ENCODE data around the gene GPAM. TPM values are rescaled to one million over a fixed set of nuclear protein-coding genes. Genes with fewer than 3 reads are reported as not detected.
"Not testable (repeated sequence)": the region's sequence is repeated elsewhere in the genome, so short reads cannot be mapped to it uniquely, and the experiment has no call there.

GPAM gene
- total and polyA plus RNA-seq, 7 donors: 0.92 to 61.4 (median 5.5) TPM

DNA sequence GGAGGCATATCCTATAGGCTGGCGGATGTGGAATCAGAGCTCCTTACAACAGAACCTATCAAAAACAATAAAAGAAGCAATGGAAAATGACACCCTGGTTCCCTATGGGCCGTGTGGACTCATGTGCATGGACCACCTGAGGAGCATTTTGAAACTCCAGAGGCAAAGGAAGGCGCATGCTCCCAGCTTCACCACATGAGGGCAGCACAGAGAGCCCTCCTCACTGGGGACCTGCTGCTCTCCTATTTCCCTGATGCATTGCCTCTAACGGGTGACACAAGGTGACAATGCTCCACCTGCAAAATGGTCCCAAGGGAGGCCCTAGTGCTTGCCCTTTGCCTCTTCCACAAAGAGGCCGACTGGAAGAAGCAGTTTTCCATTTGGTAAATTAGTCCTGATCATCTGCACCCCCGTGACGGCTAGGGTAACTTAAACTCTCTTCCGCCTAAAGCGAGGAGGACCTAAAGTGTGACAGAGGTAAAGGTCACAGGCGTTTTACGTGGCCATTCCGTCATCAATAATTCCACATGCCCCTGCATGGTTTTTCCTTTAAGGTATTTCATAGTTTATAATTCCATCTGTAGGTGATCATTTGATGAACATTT is 67.7 kb downstream of the GPAM start:
- no peaks in the 10 kb centered on the region for H3K36me3 ChIP-seq
- WGBS, 2 donors: 54 to 65% methylated on average over 12 of the region's 12 CpGs
- H3K27ac ChIP-seq: no peak overlapping the region
- no peaks in the 10 kb centered on the region for H3K9me3 ChIP-seq
- intact Hi-C loops (cut with DNase I): no loop called here
- H3K4me3 ChIP-seq: no peak overlapping the region
- H3K27me3 ChIP-seq: no peaks in the 10 kb centered on the region
- no peaks in the 10 kb centered on the region for H3K4me1 ChIP-seq
- no peak for DNase-seq
- TF ChIP-seq, protein P1, sequence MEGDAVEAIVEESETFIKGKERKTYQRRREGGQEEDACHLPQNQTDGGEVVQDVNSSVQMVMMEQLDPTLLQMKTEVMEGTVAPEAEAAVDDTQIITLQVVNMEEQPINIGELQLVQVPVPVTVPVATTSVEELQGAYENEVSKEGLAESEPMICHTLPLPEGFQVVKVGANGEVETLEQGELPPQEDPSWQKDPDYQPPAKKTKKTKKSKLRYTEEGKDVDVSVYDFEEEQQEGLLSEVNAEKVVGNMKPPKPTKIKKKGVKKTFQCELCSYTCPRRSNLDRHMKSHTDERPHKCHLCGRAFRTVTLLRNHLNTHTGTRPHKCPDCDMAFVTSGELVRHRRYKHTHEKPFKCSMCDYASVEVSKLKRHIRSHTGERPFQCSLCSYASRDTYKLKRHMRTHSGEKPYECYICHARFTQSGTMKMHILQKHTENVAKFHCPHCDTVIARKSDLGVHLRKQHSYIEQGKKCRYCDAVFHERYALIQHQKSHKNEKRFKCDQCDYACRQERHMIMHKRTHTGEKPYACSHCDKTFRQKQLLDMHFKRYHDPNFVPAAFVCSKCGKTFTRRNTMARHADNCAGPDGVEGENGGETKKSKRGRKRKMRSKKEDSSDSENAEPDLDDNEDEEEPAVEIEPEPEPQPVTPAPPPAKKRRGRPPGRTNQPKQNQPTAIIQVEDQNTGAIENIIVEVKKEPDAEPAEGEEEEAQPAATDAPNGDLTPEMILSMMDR (IDR thresholded peaks at IDR 0.05): peak in 2 of 4 experiments; percentile 10 to 37
- no peak for TF ChIP-seq POLR2AphosphoS5 (IDR thresholded peaks at IDR 0.05)

DNA sequence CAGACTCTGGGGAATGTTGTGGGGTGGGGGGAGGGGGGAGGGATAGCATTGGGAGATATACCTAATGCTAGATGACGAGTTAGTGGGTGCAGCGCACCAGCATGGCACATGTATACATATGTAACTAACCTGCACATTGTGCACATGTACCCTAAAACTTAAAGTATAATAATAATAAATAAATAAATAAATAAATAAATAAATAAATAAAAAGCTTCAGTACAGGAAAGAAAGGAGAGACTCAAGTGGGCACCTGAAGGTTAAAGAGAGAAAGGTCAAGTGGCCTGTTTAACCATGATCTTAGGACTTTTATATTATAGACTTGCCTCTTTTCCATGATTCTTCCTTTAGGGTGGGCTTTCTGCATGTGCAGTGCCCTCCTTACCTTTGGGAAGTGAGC is 73.8 kb downstream of the GPAM start:
- H3K4me3 ChIP-seq; intact Hi-C loops (cut with DNase I); H3K36me3 ChIP-seq; H3K27ac ChIP-seq; H3K27me3 ChIP-seq; H3K4me1 ChIP-seq; H3K9me3 ChIP-seq; DNase-seq: not testable (repeated sequence)
- WGBS, 2 donors: 70 to 82% methylated on average over 1 to 2 of the region's 2 CpGs

Other genes with a start within 250 kb of the GPAM start
- not detected for gene TECTB, start 99.6 kb upstream of the GPAM start, total RNA-seq
- gene TECTB, start 99.6 kb upstream of the GPAM start, polyA plus RNA-seq: not detected
- 1 to 10 TPM; 5.3 to 9.4 (median 7.4) TPM for gene ACSL5, start 190.4 kb upstream of the GPAM start, total RNA-seq
- gene ACSL5, start 190.4 kb upstream of the GPAM start, polyA plus RNA-seq: 10 to 100 TPM; 15.6 to 96.8 (median 35.4) TPM